NCI-H146 (cell line): Measurements from ENCODE around the gene HS3ST2.

ENCODE experiments used
- DNase-seq: peaks from one replicate; lab custom pipeline; 2025; lab: John Stamatoyannopoulos, UW

HS3ST2 gene

DNA sequence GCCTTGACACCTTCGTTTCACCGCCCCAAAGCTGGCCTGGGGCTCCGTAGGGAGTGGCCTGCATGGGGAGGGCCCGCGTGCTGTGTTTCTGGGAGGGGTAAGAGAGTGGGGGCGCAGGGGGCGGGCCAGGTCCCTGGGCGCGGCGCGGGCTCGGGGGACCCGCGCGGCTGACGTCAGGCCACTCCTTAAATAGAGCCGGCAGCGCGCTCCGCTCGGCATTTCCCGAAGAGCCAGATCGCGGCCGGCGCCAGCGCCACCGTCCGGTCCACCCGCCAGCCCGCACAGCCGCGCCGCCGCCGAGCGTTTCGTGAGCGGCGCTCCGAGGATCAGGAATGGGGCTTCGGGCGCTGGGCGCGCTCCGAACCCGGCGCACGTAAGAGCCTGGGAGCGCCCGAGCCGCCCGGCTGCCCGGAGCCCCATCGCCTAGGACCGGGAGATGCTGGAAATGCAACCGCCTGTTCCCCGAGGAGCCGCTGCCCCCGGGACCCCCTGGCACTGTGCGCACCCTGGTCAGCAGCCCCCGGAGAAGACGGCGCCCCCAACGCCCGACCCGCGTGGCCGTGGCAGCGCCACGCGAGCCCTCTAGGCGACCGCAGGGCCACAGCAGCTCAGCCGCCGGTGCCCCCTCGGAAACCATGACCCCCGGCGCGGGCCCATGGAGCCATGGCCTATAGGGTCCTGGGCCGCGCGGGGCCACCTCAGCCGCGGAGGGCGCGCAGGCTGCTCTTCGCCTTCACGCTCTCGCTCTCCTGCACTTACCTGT, at the start of gene HS3ST2:
HS3ST2 (plus strand) TSS at position 215 of the 763 bp plus-strand sequence; CDS start at position 664, 449 bp downstream.
- DNase-seq = no peak

DNA sequence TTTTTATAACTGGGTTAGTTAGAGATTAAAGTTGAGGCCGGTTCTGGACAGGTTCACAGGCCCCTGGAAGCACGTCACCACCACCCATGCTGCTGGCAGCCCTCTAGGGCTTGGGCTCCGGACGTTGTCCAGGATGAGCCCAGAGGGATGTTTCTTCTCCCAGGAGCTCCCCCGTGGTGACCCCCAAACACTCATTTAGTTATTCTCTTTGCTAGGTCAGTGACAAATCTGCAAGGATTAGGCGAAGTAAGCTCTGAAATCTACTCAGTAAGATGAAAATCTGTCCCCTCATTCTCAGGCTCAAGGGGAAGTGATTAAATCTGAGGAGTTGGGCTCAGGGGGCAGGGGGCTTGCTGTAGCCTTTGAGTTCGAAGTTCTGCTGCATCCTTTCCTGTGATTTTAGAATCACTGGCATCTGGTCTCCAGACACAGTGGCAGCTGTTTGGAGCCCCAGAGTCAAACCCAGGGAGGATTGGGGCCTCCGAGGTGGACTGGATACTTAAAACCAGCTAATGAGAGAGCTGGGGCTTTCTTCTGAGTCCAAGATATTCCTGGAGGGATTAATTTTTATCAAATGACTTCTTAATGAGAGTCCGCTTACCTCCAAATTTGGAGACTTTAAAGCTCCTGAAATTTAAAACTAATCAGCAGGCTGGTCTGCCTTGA, 49.2 kb upstream of the HS3ST2 start:
- DNase-seq = no peak

DNA sequence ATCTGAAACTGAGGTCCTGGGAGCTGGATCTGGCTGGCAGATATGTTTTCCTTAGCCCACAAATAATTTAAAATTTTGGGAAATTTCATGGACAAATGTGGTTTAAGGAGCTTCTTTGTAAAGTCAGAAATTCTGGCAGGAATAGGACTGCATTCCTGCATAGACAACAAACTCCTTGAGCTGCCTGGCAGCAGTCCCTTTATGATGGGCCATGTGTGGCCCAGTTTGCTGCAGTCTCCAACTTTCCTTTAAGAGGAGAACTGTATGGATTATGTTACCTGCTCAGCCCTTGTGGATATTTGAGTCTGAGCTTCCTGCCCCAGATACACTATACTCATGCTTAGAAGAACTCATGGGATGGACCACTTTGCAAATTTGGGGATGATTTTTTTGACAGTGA, 48.5 kb upstream of the HS3ST2 start:
- DNase-seq = no peak

DNA sequence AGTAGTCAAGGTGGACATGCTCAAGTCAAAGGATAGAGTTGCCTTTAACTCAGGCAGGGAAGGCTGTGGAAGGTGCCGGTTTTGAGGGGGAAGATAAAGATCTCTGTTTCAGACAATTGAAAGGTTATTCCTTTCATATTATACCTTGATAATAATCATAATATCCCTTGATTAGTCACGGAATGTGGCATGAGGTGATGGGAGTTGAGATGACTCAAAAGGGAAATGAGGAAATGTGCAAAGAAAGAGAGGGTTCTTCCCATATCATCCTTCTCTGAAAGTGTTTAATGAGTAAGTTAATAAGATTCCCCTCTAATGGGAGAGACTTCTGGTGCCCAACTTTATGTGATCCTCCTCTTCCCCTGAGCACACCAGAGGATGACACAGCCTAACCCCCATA, 43.1 kb upstream of the HS3ST2 start:
- DNase-seq = no peak

DNA sequence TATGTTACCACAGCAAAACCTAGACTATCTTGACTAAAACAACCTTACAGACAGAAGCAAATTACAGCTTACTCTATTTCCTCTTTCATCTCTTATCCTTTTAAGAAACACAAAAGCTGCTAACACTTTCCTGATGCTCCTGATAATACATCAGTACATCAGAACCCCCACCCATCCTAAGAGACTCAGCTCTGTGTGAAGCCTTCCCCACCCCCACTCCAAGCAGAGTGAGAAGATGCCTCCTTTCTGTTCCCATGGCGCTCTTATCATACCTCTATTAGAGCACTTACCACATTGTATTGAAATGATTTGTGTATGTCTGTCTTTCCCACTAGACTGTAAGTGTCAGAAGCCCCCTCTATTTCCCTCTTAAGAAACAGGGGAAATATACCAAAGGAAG, 42.4 kb upstream of the HS3ST2 start:
- DNase-seq = no peak

DNA sequence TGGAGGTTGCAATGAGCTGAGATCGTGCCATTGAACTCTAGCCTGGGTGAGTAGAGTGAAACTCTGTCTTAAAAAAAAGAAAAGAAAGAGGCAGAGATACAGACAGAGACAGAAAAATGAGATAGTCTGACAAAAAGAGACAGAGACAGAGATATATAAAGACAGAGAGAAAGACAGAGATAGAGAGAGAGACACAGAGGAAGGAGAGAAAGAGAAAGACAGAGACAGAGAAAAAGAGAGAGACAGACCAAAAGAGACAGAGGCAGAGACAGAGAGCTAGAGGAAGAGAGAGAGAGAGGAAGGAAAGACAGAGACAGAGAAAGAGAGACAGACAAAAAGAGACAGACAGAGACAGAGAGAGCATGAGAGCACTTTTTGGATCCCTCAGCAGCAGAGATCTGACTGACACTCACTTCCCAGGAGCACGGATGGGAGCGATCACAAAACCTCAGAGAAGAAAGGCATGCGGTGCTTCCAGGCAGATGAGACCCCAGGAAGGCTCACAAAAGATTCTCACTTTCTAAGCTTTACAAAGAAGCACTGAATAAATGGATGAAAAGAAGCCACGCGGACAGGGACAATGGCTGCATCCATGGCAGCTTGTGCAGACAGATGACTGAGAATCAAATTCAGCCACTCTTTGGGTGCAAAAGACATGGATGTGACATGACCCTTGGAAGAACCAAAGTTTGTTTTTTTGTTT, 38.6 kb upstream of the HS3ST2 start:
- no peak for DNase-seq

DNA sequence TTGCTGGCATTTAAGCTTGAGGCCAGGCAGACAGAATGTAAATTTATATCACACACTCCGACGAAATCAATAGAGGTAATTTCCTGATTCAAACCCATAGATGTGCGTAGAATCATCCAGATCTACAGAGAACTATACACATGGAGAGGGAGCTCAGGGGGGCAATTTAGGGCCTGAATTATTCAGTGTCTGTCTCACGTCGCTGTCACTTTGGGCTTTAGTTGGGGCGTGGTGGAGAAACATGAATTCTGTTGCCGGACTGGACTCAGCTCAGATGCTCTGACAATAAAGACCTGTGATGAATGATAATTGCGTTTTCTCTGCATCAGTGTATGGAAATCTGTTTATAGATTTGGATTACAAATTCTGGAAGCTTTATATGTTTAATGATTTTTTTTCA, 32.5 kb upstream of the HS3ST2 start:
- DNase-seq = no peak

DNA sequence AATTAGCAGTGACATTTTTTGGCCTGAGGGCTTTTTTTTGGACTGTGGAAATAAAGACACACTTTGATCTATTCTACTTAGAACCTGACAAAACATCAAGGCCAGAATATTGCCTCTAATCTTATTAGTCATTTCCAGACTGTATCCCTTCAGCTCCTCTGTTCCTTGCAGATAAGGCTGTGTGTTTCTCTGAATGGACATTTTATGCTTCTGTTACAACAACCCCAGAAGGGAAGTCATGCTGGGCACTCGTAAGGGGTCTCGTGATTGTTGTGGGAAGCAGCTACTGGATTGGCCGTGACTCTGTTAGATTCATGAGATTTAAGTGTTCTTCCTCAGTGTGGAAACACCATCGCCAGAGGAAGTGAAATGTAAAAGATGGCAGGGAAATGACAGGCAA, 31.6 kb upstream of the HS3ST2 start:
- DNase-seq = no peak

DNA sequence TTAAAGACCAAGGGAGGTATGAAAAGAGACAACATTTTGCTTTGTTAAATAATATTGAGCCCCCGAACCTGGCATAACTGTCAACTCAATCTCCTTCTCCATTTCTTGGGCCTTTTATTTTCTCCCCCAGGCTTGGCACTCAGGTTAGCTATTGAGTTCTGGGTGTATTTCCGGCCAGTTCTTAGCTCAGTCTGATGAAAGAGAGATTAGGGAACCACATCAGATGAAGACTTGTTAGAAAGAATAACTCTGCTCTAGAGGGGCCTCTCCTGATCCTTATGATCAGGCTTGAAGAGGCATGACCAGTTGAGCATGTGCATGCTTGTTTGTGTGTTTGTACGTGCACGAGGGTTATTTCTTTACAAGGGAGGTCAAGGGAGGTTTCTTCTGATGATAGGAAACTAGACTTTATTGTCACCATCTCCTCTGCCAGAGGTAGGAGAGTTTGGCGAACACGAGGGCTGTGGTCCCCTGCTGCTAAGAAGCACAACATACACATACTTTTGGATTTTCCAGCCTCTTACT, 29.2 kb upstream of the HS3ST2 start:
- no peak for DNase-seq

DNA sequence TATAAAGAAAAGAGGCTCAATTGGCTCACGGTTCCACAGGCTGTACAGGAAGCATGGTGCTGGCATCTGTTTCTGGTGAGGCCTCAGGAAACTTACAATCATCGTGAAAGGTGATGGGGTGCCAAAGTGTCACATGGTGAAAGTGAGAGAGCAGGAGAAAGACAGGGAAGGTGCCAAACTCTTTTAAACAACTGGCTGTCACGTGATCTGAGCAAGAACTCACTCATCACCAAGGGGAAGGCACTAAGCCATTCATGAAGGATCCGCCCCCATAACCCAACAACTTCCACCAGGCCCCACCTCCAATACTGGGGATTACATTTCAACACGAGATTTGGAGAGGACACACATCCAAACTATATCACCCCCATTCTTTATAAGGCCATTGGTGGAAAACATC, 28.4 kb upstream of the HS3ST2 start:
- no peak for DNase-seq

DNA sequence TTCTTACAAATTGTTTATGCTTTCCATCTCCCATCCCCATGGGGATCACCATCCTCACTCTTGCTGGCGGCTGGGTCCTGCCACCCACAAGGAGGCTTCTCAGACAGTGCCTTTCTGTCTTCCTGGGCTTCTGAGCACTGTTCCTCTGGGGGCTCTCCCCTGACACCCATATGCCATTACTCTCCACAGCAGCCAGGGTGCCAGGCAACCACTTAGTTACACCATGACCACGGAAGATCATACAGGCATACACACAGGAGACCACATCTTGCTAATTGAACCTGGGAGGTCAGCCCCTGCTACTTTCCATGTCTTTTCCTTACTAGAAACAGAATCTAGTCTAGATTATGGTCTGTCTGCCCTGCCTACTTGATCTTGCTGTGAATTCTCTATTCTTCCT, 27.7 kb upstream of the HS3ST2 start:
- DNase-seq = no peak

DNA sequence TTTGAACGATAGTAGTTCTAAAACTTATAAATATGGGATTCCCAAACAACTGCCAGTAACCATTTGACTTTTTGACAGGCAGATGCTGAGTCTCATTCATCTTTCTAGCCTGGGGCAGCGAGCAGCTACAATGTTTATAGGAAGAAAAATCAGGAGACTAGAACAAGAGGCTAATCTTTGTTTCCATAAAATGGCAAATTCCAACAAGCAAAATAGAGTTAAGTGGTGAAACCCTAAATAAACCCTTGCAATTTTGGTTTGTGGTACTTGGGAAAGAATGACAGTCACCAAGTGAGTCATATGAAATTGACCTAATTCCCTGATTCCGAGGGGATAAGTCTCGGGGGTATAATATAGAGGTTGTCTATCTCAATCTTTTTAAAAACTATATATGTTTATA, 27.3 kb upstream of the HS3ST2 start:
- no peak for DNase-seq

DNA sequence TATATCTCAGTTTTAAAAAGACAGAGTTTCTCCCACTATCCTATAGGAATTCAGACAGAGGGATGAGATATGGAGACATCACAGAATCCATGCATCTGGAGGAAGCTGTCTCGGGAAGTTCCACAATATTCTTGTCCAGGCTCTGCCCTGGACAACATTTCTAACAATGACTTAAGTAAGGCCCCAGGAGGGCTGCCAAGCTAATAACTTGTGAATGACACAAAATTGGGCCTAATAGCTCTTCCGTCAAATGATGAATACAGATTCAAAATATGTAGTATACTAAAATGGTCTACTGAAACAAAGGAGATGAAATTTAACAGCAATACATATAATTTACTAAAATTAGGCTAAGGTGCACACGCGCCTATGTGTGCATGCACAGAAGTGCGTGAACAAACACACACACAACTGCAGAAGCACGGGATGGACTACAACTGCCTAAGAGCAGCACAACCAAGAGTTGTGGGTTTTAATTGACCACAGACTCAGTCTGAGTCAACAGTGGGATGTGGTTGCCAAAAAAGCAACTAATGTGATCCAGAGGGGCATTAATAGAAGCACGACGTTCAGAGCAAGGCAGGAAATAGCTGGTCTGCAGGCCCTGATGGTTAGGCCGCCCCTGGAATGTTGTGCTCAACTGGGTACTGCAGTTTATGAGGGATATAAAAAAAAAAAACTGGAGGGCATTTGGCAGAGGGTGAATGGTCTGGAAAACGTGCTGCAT, 26.3 kb upstream of the HS3ST2 start:
- no peak for DNase-seq

DNA sequence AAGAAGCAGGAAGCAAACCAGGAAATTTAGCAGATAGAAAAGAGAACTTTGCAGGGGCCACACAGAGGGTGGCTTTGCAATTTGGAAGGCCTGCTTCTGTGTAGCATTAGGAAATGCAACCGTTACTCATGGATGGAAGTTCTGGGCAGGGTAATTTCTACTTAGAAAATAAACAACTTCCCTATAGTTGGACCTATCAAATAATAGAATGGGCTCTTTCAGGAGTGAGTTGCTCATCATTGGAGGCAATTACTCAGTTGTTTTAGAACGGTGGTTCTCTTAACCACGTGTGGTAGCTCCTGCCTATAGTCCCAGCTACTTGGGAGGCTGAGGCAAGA, 25.8 kb upstream of the HS3ST2 start:
- DNase-seq = no peak

DNA sequence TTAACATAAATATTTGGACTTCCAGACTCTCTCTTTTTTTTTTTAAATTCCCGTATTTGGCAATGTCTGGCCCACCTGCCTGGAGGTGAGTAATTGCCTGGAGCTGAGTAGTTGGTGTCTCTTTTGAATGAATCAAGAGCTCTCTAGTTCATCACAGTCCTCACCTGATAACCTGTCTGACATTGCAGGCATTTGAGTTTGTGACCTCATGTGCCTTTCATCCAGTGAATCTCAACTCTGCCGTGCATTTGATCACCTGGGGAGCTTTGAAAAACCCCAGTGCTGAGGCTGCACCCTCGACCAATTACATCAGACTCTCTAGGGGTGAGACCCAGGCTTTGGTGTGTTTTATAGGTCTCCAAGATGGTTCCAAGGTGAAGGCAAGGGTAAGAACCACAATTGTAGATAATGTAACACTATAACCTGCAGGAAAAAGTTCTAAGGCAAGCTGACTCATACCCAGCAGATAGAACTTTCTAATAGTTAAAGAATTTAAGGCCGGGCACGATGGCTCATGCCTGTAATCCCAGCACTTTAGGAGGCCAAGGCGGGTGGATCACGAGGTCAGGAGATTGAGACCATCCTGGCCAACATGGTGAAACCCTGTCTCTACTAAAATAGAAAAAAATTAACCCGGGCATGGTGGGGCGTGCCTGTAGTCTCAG, 24.5 kb upstream of the HS3ST2 start:
- DNase-seq = no peak

DNA sequence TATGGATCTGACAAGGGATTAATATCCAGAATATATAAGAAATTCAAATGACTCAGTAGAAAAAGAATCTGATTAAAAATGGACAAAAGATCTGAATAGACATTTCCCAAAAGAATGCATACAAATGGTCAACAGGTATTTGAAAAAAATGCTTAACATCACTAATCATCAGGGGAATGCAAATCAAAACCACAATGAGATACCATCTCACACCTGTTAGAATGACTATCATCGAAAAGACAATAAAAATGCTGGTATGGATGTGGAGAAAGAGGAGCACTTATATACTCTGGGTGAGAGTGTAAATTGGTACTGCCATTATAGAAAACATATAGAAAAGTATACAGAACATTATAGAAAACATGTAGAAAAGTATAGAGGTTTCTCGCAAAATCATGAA, 16.4 kb upstream of the HS3ST2 start:
- DNase-seq = no peak

DNA sequence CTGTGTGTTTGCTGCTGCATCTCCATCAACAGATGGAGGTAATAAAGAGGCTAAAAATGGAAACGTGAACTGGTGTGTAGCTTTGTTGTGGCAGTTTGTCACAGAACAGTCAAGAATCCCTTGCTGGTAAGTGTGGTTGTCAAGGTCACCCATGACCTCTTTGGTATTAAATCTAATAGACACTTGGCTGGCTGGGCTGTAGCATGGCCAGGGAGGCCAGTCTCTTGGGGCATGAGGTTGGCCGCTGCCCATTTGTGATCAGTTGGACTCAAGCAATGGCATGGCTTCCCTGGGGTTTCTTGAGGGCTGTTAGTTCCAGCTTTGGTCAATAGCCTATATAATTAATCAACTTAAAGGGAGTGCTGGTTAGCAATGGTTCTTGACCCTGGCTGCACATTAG, 14.8 kb upstream of the HS3ST2 start:
- no peak for DNase-seq

DNA sequence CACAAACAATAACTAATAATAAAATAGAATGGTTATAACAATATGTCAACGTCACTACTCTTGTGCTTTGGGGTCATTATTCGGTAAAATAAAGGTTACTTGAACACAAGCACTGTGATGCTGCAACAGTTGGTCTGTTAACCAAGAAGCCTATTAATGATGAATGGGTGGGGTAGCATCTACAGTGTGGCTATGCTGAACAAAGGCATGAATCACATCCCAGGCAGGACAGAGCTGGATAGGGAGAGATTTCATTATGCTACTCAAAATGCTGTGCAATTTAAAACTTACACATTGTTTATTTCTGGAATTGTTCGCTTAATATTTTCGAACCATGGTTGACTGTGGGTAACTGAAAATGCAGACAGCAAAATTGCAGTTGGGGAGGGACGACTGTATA, 9.1 kb upstream of the HS3ST2 start:
- DNase-seq = no peak

DNA sequence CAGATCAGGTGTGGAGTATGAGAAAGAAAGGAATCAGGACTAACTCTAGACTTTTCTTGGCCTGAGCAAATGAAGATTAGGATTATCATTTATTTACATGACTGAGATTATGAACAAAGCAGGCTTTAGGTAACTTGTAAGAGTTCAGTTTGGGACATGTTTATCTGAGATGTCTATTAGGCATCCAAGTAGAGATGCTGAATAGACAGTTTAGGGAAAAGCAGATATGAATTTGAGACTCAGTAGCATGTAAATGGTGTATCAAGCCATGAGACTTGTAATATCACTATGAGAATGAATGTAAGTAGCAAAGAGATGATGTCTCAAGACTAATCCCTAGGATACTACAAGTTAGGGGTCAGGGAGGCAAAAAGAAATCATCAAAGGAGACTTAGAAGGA, 8.6 kb upstream of the HS3ST2 start:
- no peak for DNase-seq

DNA sequence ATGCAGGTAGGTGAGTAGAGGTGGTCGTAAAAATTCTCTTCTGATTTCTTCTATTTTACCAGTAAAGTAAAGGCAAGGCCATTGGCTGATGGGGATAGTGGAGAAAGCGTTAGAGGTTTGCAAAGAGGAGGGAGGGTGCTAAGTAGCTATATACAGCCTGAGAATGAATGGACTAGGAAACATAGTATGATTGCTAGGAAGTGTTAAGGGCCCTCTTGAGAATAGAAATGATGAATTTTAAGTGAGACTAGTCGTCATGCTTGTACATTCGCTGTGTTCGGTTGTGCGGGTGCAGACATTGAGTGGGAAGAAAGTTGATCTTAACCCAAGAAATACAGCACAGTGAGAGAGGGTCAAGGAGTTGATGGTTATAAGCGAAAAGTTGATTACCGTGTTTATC, 7.2 kb upstream of the HS3ST2 start:
- no peak for DNase-seq

DNA sequence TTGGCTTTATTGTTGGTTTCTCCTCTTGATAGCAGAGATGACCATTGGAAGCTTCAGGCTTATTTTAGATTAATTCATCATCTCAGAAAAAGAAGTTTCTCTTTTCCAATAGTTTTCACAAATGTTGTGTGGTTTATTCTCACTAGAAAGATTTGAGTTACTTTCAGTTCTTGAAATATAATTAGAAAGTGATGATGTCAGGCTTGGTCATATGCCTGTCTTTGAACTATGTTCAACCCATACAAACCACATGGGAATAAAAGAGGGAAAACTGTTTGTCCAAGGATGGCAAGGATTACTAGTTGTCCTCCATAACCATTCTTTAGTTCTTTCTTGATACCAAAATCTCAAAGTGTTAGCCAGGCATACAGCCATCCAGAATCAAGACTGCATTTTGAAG, 3.7 kb upstream of the HS3ST2 start:
- no peak for DNase-seq
